H1 (cell line): ENCODE results near the gene CHRM4. TPM values are rescaled to one million over a fixed set of nuclear protein-coding genes. Genes with fewer than 3 reads are reported as not detected.

Experiments
- ATF2 ChIP-seq: IDR thresholded peaks from 2 replicates; pipeline ENCODE4 v1.6.1; 2012; ENCODE audit warnings: low read length, inconsistent platforms
- ATF3 ChIP-seq: IDR thresholded peaks from 2 replicates; pipeline ENCODE4 v1.6.1; 2011; ENCODE audit warnings: low read depth, mild to moderate bottlenecking, low read length; ENCODE audit not compliant: insufficient read depth
- FOSL1 ChIP-seq: IDR thresholded peaks from 2 replicates; pipeline ENCODE4 v1.6.1; 2011; ENCODE audit warnings: mild to moderate bottlenecking, low read depth, low read length, moderate library complexity; ENCODE audit not compliant: insufficient read depth
- POU5F1 ChIP-seq: IDR thresholded peaks from 2 replicates; pipeline ENCODE4 v1.6.1; 2011; ENCODE audit warnings: low read depth, mild to moderate bottlenecking, low read length, moderate library complexity
- SP4 ChIP-seq: IDR thresholded peaks from 2 replicates; pipeline ENCODE4 v1.6.1; 2012; ENCODE audit warnings: low read length, inconsistent platforms
- SRF ChIP-seq: IDR thresholded peaks from 2 replicates; pipeline ENCODE4 v1.6.1; 2011; ENCODE audit warnings: mild to moderate bottlenecking, low read depth, low read length, moderate library complexity
- ZNF274 ChIP-seq: IDR thresholded peaks from 2 replicates; pipeline ENCODE4 v1.7.0; 2012; ENCODE audit warnings: low read length, borderline replicate concordance; ENCODE audit errors: extremely low read depth
- polyA plus RNA-seq, 7 experiments: library from polyadenylated mRNA; depleted of rRNA in 3 of 7; stranded (reverse) in 5 of 7; unstranded in 2 of 7; fragments of >200 nt in 5 of 7; fragments of 200-250 nt in 2 of 7; gene quantifications; 1 replicate in 5 of 7; 2 replicates in 1 of 7; 4 replicates in 1 of 7; pipeline versions ENCODE4 v1.2.1 to v1.2.3, GENCODE V29; 2011 to 2013; ENCODE audit warnings: missing spikeins in 2 of 7, mixed read lengths in 2 of 7
- total RNA-seq: library from RNA; stranded (reverse); fragmentation: NEBNext Ultra II Directional; extraction: Animal tissue kit (Norgen Biotek cat#: 25700); gene quantifications from 2 replicates; pipeline ENCODE4 v1.2.1, GENCODE V29; 2021
- TF ChIP-seq, protein P1 (sequence below), 3 experiments: IDR thresholded peaks; 1 replicate in 2 of 3; 2 replicates in 1 of 3; pipeline versions ENCODE4 v1.5.1 to v1.6.1; 2011; ENCODE audit warnings: low read length in 3 of 3, mild to moderate bottlenecking in 3 of 3, inconsistent platforms in 2 of 3, low read depth in 1 of 3, moderate library complexity in 1 of 3; ENCODE audit not compliant: insufficient read depth in 1 of 3; ENCODE audit errors: control extremely low read depth in 1 of 3

Gene CHRM4
- total and polyA plus RNA-seq, 2 of the 8 experiments (the other 6 are each of a cell fraction or from before 2014, with no cell fraction given) = 1.1 to 1.3 TPM

- TF ChIP-seq, protein P1, sequence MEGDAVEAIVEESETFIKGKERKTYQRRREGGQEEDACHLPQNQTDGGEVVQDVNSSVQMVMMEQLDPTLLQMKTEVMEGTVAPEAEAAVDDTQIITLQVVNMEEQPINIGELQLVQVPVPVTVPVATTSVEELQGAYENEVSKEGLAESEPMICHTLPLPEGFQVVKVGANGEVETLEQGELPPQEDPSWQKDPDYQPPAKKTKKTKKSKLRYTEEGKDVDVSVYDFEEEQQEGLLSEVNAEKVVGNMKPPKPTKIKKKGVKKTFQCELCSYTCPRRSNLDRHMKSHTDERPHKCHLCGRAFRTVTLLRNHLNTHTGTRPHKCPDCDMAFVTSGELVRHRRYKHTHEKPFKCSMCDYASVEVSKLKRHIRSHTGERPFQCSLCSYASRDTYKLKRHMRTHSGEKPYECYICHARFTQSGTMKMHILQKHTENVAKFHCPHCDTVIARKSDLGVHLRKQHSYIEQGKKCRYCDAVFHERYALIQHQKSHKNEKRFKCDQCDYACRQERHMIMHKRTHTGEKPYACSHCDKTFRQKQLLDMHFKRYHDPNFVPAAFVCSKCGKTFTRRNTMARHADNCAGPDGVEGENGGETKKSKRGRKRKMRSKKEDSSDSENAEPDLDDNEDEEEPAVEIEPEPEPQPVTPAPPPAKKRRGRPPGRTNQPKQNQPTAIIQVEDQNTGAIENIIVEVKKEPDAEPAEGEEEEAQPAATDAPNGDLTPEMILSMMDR (IDR thresholded peaks at IDR 0.05; ENCODE audit: control extremely low read depth in 1 of 3, insufficient read depth in 1 of 3, low read depth in 1 of 3, low read length in 3 of 3) = no peak
- TF ChIP-seq SP4 (no peak), ZNF274 (no peak), SRF (no peak), POU5F1 (no peak), ATF2 (no peak), FOSL1 (no peak), ATF3 (no peak)
Measured at GRCh38 chr11:46380340-46381047, 11.1 kb downstream of the CHRM4 start (continued).
